GM23338 (cell line): ENCODE data around the gene IRS1. TPM values are rescaled to one million over a fixed set of nuclear protein-coding genes. Genes with fewer than 3 reads are reported as not detected.

Source experiments
- CTCF ChIP-seq, 2 experiments: fragments of 200-600 bp in 1 of 2; sonication (generic) in 1 of 2; conservative IDR thresholded peaks; 2 replicates each; pipeline versions ENCODE4 v1.5.1 to v1.6.1; 2016 to 2017; ENCODE audit warnings: antibody characterized with exemption in 2 of 2, low read depth in 2 of 2, mild to moderate bottlenecking in 2 of 2, moderate library complexity in 1 of 2
- EZH2 ChIP-seq: fragments of 200-600 bp; sonication (generic); IDR thresholded peaks from one replicate; pipeline ENCODE4 v1.8.0; 2017; ENCODE audit warnings: antibody characterized with exemption, mild to moderate bottlenecking, low read depth; ENCODE audit not compliant: unreplicated experiment
- JUNB ChIP-seq: IDR thresholded peaks from one replicate; pipeline ENCODE4 v1.6.1; 2016; ENCODE audit warnings: antibody characterized with exemption; ENCODE audit not compliant: unreplicated experiment
- NANOG ChIP-seq: IDR thresholded peaks from 2 replicates; pipeline ENCODE4 v1.6.1; 2016; ENCODE audit warnings: antibody characterized with exemption, borderline replicate concordance
- POLR2AphosphoS5 ChIP-seq: IDR thresholded peaks from 2 replicates; pipeline ENCODE4 v1.6.1; 2016; ENCODE audit warnings: antibody characterized with exemption, low read depth
- STAT1 ChIP-seq: IDR thresholded peaks from one replicate; pipeline ENCODE4 v1.6.1; 2016; ENCODE audit warnings: antibody characterized with exemption; ENCODE audit not compliant: unreplicated experiment
- ZNF114 ChIP-seq: fragments of 250-450 bp; sonication (Bioruptor Pico); IDR thresholded peaks from 2 replicates; pipeline ENCODE4 v1.5.0; 2020; ENCODE audit warnings: mild to moderate bottlenecking, moderate library complexity
- ZNF331 ChIP-seq: fragments of 250-450 bp; sonication (Bioruptor Pico); IDR thresholded peaks from 2 replicates; pipeline ENCODE4 v1.5.0; 2020; ENCODE audit warnings: low read depth, mild to moderate bottlenecking, moderate library complexity
- ZNF462 ChIP-seq: fragments of 250-450 bp; sonication (Bioruptor Pico); IDR thresholded peaks from 2 replicates; pipeline ENCODE4 v1.5.0; 2020; ENCODE audit warnings: mild to moderate bottlenecking, moderate library complexity
- polyA plus RNA-seq: library from polyadenylated mRNA; unstranded; fragments of >200 nt; fragmentation: Nextera tagmentation; extraction: Ambion mirVana; gene quantifications from 2 replicates; pipeline ENCODE4 v1.2.1, GENCODE V29; 2016
- total RNA-seq: library from RNA; depleted of rRNA; stranded (reverse); fragments of >200 nt; shearing (Covaris generic); gene quantifications from 2 replicates; pipeline ENCODE4 v1.2.3, GENCODE V29; 2014

IRS1 gene
- total and polyA plus RNA-seq, 2 experiments from 2014 or later = 6.9 to 26.2 TPM

- TF ChIP-seq ZNF462 (CRISPR knock-in tag) (no peak), EZH2 (no peak), ZNF331 (CRISPR knock-in tag) (no peak), STAT1 (no peak), CTCF (conservative IDR thresholded peaks at IDR 0.05; ENCODE audit: low read depth in 2 of 2) (no peak), JUNB (no peak), NANOG (no peak), POLR2AphosphoS5 (no peak), ZNF114 (CRISPR knock-in tag) (no peak)
Measured at GRCh38 chr2:226767056-226767813, 32.4 kb downstream of the IRS1 start (continued).
